H9 (cell line): Measurements from ENCODE around the gene IQGAP2. TPM values are rescaled to one million over a fixed set of nuclear protein-coding genes. Genes with fewer than 3 reads are reported as not detected.

Source experiments
- DNase-seq: peaks from one replicate; pipeline ENCODE4 v3.0.0-alpha.2; 2017
- H2AFZ ChIP-seq: one replicate; pipeline ENCODE4 v1.6.1; 2013; ENCODE audit warnings: mild to moderate bottlenecking, low read length, control low read depth, moderate library complexity
- H2AK5ac ChIP-seq: 2 replicates; pipeline ENCODE4 v1.6.1; 2013; ENCODE audit warnings: low read length, control low read depth, mixed read lengths; ENCODE audit not compliant: insufficient read length
- H2BK120ac ChIP-seq: one replicate; pipeline ENCODE4 v1.6.1; 2013; ENCODE audit warnings: low read depth, mild to moderate bottlenecking, low read length, control low read depth, inconsistent platforms; ENCODE audit not compliant: poor library complexity, severe bottlenecking
- H2BK12ac ChIP-seq: 2 replicates; pipeline ENCODE4 v1.6.1; 2013; ENCODE audit warnings: low read length, control low read depth, mixed read lengths, low read depth; ENCODE audit not compliant: insufficient read length
- H2BK15ac ChIP-seq: 2 replicates; pipeline ENCODE4 v1.6.1; 2013; ENCODE audit warnings: low read depth, low read length, control low read depth
- H2BK20ac ChIP-seq: one replicate; pipeline ENCODE4 v1.6.1; 2013; ENCODE audit warnings: low read depth, mild to moderate bottlenecking, low read length, control low read depth, inconsistent platforms; ENCODE audit not compliant: poor library complexity, severe bottlenecking
- H2BK5ac ChIP-seq: 2 replicates; pipeline ENCODE4 v1.6.1; 2013; ENCODE audit warnings: low read length, control low read depth, mixed read lengths; ENCODE audit not compliant: insufficient read length
- H3K14ac ChIP-seq: 2 replicates; pipeline ENCODE4 v1.6.1; 2013; ENCODE audit warnings: low read length, control low read depth; ENCODE audit not compliant: insufficient read depth
- H3K18ac ChIP-seq: 2 replicates; pipeline ENCODE4 v1.6.1; 2013; ENCODE audit warnings: low read depth, mild to moderate bottlenecking, mixed read lengths, low read length, control low read depth; ENCODE audit not compliant: insufficient read length
- H3K23ac ChIP-seq: 2 replicates; pipeline ENCODE4 v1.6.1; 2013; ENCODE audit warnings: low read length, control low read depth, mixed read lengths, low read depth; ENCODE audit not compliant: insufficient read length
- H3K23me2 ChIP-seq: 2 replicates; pipeline ENCODE4 v1.6.1; 2013; ENCODE audit warnings: low read depth, mild to moderate bottlenecking, mixed read lengths, low read length, control low read depth; ENCODE audit not compliant: insufficient read length, poor library complexity, severe bottlenecking
- H3K27ac ChIP-seq: 2 replicates; pipeline ENCODE4 v1.5.1; 2013; ENCODE audit warnings: low read length, control low read depth, mixed read lengths, low read depth; ENCODE audit not compliant: insufficient read length
- H3K27me3 ChIP-seq: 2 replicates; pipeline ENCODE4 v1.6.1; 2013; ENCODE audit warnings: low read length, control low read depth, inconsistent platforms; ENCODE audit not compliant: insufficient read depth
- H3K4ac ChIP-seq: 2 replicates; pipeline ENCODE4 v1.6.1; 2013; ENCODE audit warnings: low read depth, mild to moderate bottlenecking, control low read depth, inconsistent platforms, low read length, moderate library complexity
- H3K4me1 ChIP-seq: 2 replicates; pipeline ENCODE4 v1.6.1; 2013; ENCODE audit warnings: low read length, control low read depth, inconsistent platforms; ENCODE audit not compliant: insufficient read depth
- H3K4me2 ChIP-seq: 2 replicates; pipeline ENCODE4 v1.6.1; 2013; ENCODE audit warnings: low read length, control low read depth, mixed read lengths; ENCODE audit not compliant: insufficient read length, insufficient read depth
- H3K56ac ChIP-seq: 2 replicates; pipeline ENCODE4 v1.6.1; 2013; ENCODE audit warnings: low read depth, mild to moderate bottlenecking, mixed read lengths, low read length, control low read depth; ENCODE audit not compliant: insufficient read length
- H3K79me1 ChIP-seq: 2 replicates; pipeline ENCODE4 v1.6.1; 2013; ENCODE audit warnings: low read depth, mild to moderate bottlenecking, moderate library complexity, low read length, control low read depth, inconsistent platforms; ENCODE audit not compliant: insufficient read depth, poor library complexity, severe bottlenecking
- H3K79me2 ChIP-seq: 2 replicates; pipeline ENCODE4 v1.6.1; 2013; ENCODE audit warnings: low read length, control low read depth, inconsistent platforms; ENCODE audit not compliant: insufficient read depth
- H3K9ac ChIP-seq: 2 replicates; pipeline ENCODE4 v1.6.1; 2013; ENCODE audit warnings: low read length, control low read depth, mixed read lengths; ENCODE audit not compliant: insufficient read length; ENCODE audit errors: extremely low read depth
- H3K9me3 ChIP-seq: one replicate; pipeline ENCODE4 v1.6.1; 2013; ENCODE audit warnings: low read depth, low read length, inconsistent platforms; ENCODE audit not compliant: control insufficient read depth
- H3T11ph ChIP-seq: one replicate; pipeline ENCODE4 v1.6.1; 2013; ENCODE audit warnings: mild to moderate bottlenecking, low read length, control low read depth, inconsistent platforms
- H4K20me1 ChIP-seq: one replicate; pipeline ENCODE4 v1.6.1; 2013; ENCODE audit not compliant: control insufficient read depth, insufficient read length, insufficient read depth
- H4K5ac ChIP-seq: 2 replicates; pipeline ENCODE4 v1.6.1; 2013; ENCODE audit warnings: low read depth, mild to moderate bottlenecking, mixed read lengths, low read length, control low read depth; ENCODE audit not compliant: insufficient read length
- H4K8ac ChIP-seq: replicated peaks from 2 replicates; pipeline ENCODE4 v1.6.1; 2013; ENCODE audit warnings: low read length, control low read depth, mixed read lengths, low read depth; ENCODE audit not compliant: insufficient read length
- H4K91ac ChIP-seq: 2 replicates; pipeline ENCODE4 v1.6.1; 2013; ENCODE audit warnings: low read depth, mild to moderate bottlenecking, moderate library complexity, mixed read lengths, low read length, control low read depth; ENCODE audit not compliant: insufficient read length
- H3K27ac Mint-ChIP-seq, 3 experiments: 2 replicates in 2 of 3; 3 replicates in 1 of 3; pipeline ENCODE4 v1.8.0; 2020 to 2021; ENCODE audit warnings: mixed read lengths in 3 of 3, mild to moderate bottlenecking in 1 of 3, moderate library complexity in 1 of 3
- H3K27me3 Mint-ChIP-seq: 2 replicates; pipeline ENCODE4 v1.8.0; 2021; ENCODE audit warnings: low read depth, mild to moderate bottlenecking, moderate library complexity, mixed read lengths
- H3K36me3 Mint-ChIP-seq, 3 experiments: 2 replicates in 2 of 3; 3 replicates in 1 of 3; pipeline ENCODE4 v1.8.0; 2020 to 2021; ENCODE audit warnings: low read depth in 3 of 3, mixed read lengths in 3 of 3; ENCODE audit not compliant: insufficient read depth in 1 of 3
- H3K4me1 Mint-ChIP-seq, 2 experiments: 2 replicates each; pipeline ENCODE4 v1.8.0; 2020; ENCODE audit warnings: mixed read lengths in 2 of 2
- H3K4me3 Mint-ChIP-seq, 2 experiments: 2 replicates in 1 of 2; 3 replicates in 1 of 2; pipeline ENCODE4 v1.8.0; 2020 to 2021; ENCODE audit warnings: mild to moderate bottlenecking in 2 of 2, mixed read lengths in 2 of 2, moderate library complexity in 1 of 2
- H3K9me3 Mint-ChIP-seq, 2 experiments: 2 replicates in 1 of 2; 3 replicates in 1 of 2; pipeline ENCODE4 v1.8.0; 2020; ENCODE audit warnings: mild to moderate bottlenecking in 2 of 2, mixed read lengths in 2 of 2, moderate library complexity in 1 of 2
- WGBS: extraction: QIAGEN DNeasy Blood & Tissue Kit; methylation state at CpG from one replicate; pipeline ENCODE4 v1.1.7; 2013; ENCODE audit warnings: missing lambda C conversion rate, low lambda C conversion rate, mixed read lengths; ENCODE audit not compliant: insufficient read length; ENCODE audit errors: extremely low coverage; 5-methylcytosine and 5-hydroxymethylcytosine counted together
- total RNA-seq: library from RNA; stranded (reverse); gene quantifications from 2 replicates; pipeline ENCODE4 v1.2.1, GENCODE V29; 2021
- TF ChIP-seq, protein P1 (sequence below): fragments of 200-600 bp; sonication (generic); conservative IDR thresholded peaks from 3 replicates; pipeline ENCODE4 v1.8.0; 2021; ENCODE audit warnings: antibody characterized with exemption, mild to moderate bottlenecking

The IQGAP2 gene
- total RNA-seq, 1 experiment from 2014 or later: 22.5 TPM

DNA sequence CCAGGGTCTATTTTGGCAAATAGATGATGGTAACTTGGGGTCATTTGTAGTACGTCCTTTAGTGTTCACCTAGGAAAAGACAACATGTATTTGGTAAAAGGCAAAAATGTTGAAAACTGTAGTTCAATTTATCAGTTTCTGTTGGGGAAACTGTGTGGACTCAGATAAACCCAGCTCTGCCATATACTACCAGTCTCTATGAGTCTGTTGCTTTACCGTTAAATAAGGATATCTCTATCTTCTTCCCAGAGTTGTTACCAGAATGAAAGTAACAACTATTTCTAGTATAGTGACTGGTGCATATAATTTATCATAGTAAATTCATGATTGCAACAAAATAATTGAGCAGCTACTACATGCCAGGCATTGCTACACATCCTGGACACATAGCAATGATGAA is 3.8 kb upstream of the IQGAP2 start:
- Mint-ChIP-seq H3K4me1 (peaks cover 7 to 17% of the 10 kb centered on the region in 2 experiments), H3K27ac (no peak overlapping the region), H3K4me3 (no peak overlapping the region), H3K27me3 (peaks cover 11% of the 10 kb centered on the region), H3K9me3 (no peaks in the 10 kb centered on the region), H3K36me3 (no peaks in the 10 kb centered on the region)
- Histone ChIP-seq H3K27me3 (no peaks in the 10 kb centered on the region), H2AK5ac (no peak overlapping the region), H3K14ac (no peak overlapping the region), H4K20me1 (no peaks in the 10 kb centered on the region), H3K23me2 (peaks cover 7% of the 10 kb centered on the region), H4K8ac (no peak overlapping the region), H2BK20ac (no peak overlapping the region), H3K9me3 (no peaks in the 10 kb centered on the region), H4K5ac (no peak overlapping the region), H3K23ac (no peak overlapping the region), H2BK5ac (no peak overlapping the region), H4K91ac (no peak overlapping the region), H3K4ac (no peak overlapping the region), H2BK12ac (no peak overlapping the region), H3K4me1 (peaks cover 3% of the 10 kb centered on the region; the same call in 1 of the 2 replicates), H2AFZ (no peak overlapping the region), H3K79me1 (no peaks in the 10 kb centered on the region), H3T11ph (no peak overlapping the region), H3K79me2 (peaks cover 2% of the 10 kb centered on the region; the same call in 1 of the 2 replicates), H3K27ac (no peak overlapping the region), H2BK15ac (no peak overlapping the region), H2BK120ac (no peak overlapping the region), H3K9ac (no peak overlapping the region), H3K4me2 (no peak overlapping the region), H3K18ac (no peak overlapping the region), H3K56ac (no peak overlapping the region)
- TF ChIP-seq, protein P1, sequence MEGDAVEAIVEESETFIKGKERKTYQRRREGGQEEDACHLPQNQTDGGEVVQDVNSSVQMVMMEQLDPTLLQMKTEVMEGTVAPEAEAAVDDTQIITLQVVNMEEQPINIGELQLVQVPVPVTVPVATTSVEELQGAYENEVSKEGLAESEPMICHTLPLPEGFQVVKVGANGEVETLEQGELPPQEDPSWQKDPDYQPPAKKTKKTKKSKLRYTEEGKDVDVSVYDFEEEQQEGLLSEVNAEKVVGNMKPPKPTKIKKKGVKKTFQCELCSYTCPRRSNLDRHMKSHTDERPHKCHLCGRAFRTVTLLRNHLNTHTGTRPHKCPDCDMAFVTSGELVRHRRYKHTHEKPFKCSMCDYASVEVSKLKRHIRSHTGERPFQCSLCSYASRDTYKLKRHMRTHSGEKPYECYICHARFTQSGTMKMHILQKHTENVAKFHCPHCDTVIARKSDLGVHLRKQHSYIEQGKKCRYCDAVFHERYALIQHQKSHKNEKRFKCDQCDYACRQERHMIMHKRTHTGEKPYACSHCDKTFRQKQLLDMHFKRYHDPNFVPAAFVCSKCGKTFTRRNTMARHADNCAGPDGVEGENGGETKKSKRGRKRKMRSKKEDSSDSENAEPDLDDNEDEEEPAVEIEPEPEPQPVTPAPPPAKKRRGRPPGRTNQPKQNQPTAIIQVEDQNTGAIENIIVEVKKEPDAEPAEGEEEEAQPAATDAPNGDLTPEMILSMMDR: no peak
- no peak for DNase-seq
- WGBS: no CpG with 5 or more reads among the region's 2 CpGs
